Testis (tissue), 3 donors: ENCODE data around the gene HSPA5. TPM values are rescaled to one million over a fixed set of nuclear protein-coding genes. Genes with fewer than 3 reads are reported as not detected.

ENCODE experiments used
- DNase-seq: peaks from one replicate; pipeline ENCODE4 v3.0.0-alpha.2; 2019
- H3K27ac ChIP-seq, 2 donors: fragments of 200-600 bp; sonication (generic); one replicate each; pipeline ENCODE4 v1.5.1; 2019
- H3K27me3 ChIP-seq: fragments of 200-600 bp; sonication (generic); one replicate; pipeline ENCODE4 v1.5.1; 2019
- H3K36me3 ChIP-seq: fragments of 200-600 bp; sonication (generic); one replicate; pipeline ENCODE4 v1.5.1; 2017; ENCODE audit warnings: low read depth; ENCODE audit errors: missing control alignments
- H3K4me1 ChIP-seq: fragments of 200-600 bp; sonication (generic); one replicate; pipeline ENCODE4 v1.5.1; 2019
- H3K4me3 ChIP-seq, 2 donors: fragments of 200-600 bp; sonication (generic); one replicate each; pipeline ENCODE4 v1.5.1; 2017 to 2019
- H3K9me3 ChIP-seq: fragments of 200-600 bp; sonication (generic); one replicate; pipeline ENCODE4 v1.5.1; 2017
- POLR2A ChIP-seq: fragments of 450-650 bp; IDR thresholded peaks from one replicate; pipeline ENCODE4 v1.6.1; 2017; ENCODE audit warnings: antibody characterized with exemption, mild to moderate bottlenecking, moderate library complexity
- WGBS, 2 donors: methylation state at CpG; one replicate each; pipeline ENCODE4 v1.1.5; 2018; 5-methylcytosine and 5-hydroxymethylcytosine counted together
- intact Hi-C: fragments of 100-400 bp; cut with DNase I; formaldehyde crosslinking; loops from one replicate; pipeline ENCODE4 v1.15.1; 2023; ENCODE audit warnings: low total_unique reads
- polyA plus RNA-seq: library from polyadenylated mRNA; stranded (reverse); fragments of 350-450 nt; fragmentation: Illumina TruSeq; extraction: RNeasy Lipid Tissue Mini Kit (QIAGEN cat#74804); gene quantifications from one replicate; pipeline ENCODE4 v1.2.3, GENCODE V29; 2014; ENCODE audit warnings: low read depth, low replicate concordance; ENCODE audit not compliant: insufficient read depth
- total RNA-seq, 2 donors: library from RNA; depleted of rRNA; stranded (reverse); fragments of >200 nt; gene quantifications; one replicate each; pipeline ENCODE4 v1.2.3, GENCODE V29; 2016
- TF ChIP-seq, protein P1 (sequence below), 3 experiments: fragments of 450-650 bp in 2 of 3; fragments of 200-600 bp in 1 of 3; sonication (generic) in 1 of 3; IDR thresholded peaks; one replicate each; pipeline ENCODE4 v1.5.1; 2016 to 2019; ENCODE audit warnings: antibody characterized with exemption in 3 of 3, mild to moderate bottlenecking in 2 of 3, moderate library complexity in 1 of 3

HSPA5 gene
- total and polyA plus RNA-seq, 3 donors from 2014 or later = 183 to 331 (median 190) TPM

DNA sequence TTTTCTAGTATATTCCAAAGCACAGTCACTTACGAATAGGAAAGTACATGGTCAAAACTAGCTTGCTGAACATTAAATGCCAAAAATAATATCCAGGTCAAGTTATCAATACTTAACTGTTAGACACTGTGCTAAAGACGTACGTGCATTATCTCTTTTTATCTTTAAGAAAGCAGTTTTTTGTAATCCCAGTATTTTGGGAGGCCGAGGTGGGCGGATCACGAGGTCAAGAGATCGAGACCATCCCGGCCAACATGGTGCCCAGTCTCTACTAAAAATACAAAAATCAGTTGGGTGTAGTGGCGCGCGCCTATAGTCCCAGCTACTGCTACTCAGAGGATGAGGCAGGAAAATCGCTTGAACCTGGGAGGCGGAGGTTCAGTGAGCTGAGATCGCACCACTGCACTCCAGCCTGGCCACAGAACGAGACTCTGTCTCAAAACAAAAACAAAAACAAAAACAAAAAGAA lies 2.7 kb upstream of the HSPA5 start:
- H3K36me3 ChIP-seq = no peaks in the 10 kb centered on the region
- TF ChIP-seq, protein P1, sequence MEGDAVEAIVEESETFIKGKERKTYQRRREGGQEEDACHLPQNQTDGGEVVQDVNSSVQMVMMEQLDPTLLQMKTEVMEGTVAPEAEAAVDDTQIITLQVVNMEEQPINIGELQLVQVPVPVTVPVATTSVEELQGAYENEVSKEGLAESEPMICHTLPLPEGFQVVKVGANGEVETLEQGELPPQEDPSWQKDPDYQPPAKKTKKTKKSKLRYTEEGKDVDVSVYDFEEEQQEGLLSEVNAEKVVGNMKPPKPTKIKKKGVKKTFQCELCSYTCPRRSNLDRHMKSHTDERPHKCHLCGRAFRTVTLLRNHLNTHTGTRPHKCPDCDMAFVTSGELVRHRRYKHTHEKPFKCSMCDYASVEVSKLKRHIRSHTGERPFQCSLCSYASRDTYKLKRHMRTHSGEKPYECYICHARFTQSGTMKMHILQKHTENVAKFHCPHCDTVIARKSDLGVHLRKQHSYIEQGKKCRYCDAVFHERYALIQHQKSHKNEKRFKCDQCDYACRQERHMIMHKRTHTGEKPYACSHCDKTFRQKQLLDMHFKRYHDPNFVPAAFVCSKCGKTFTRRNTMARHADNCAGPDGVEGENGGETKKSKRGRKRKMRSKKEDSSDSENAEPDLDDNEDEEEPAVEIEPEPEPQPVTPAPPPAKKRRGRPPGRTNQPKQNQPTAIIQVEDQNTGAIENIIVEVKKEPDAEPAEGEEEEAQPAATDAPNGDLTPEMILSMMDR (IDR thresholded peaks at IDR 0.05) = no peak
- no peak for TF ChIP-seq POLR2A
- H3K27ac ChIP-seq = no peak overlapping the region
- H3K4me1 ChIP-seq = peaks cover 14% of the 10 kb centered on the region
- H3K27me3 ChIP-seq = no peaks in the 10 kb centered on the region
- intact Hi-C loops = loop anchor here (10.0 kb wide), 1 partner anchor 379 kb away; the partner anchor contains the start of genes ARPC5L and RPL35
- 78 to 81% methylated on average over 15 of the region's 15 CpGs for WGBS, 2 donors
- no peak for DNase-seq
- H3K9me3 ChIP-seq = no peaks in the 10 kb centered on the region
- no peak overlapping the region for H3K4me3 ChIP-seq

DNA sequence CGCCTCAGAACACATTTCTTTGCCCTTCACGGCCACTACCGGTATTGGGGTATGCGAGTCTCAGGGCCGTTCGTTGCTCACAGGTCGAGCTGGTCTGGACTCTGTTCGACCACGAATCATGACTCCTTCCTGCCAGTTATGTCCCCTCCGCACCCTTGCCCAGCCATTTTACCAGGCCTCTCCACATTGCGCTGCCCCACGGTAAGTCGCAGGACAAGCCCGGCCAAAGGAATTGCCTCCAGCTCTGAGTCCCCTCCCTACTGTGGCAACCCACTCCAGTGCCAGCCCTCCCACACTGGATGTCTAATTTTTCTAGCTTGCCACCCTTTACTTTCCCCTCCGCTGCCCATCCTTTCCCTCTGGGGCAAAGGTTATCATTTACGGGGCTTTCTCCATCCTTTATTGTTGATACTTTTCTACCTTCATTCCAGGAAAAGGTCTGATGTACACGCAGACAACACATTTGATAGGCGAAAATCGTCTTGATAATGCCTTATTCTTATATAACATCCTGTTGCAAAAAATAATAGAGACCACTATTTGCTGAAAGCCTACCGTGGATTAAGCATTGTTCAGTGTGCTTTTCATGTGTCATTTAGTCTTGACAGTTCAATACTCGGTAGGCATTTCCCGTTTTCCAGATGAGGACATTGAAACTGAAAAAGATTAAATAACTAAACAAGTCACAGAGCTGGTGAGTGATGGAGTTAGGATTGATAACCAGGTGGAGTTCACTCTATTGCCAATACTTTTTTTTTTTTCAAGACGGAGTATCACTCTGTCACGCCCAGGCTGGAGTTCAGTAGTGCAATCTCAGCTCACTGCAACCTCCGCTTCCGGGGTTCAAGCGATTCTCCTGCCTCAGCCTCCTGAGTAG lies 958 bp upstream of the HSPA5 start:
- Histone ChIP-seq H3K27ac (peak overlapping the region; percentile 83 to 93), H3K4me3 (peak overlapping the region; percentile 79 to 82), H3K9me3 (no peaks in the 10 kb centered on the region), H3K27me3 (no peaks in the 10 kb centered on the region), H3K36me3 (no peaks in the 10 kb centered on the region), H3K4me1 (peaks cover 31% of the 10 kb centered on the region)
- 17 to 19% methylated on average over 27 of the region's 27 CpGs for WGBS, 2 donors
- peak; percentile 45 for DNase-seq
- TF ChIP-seq POLR2A = no peak
- TF ChIP-seq, protein P1 (IDR thresholded peaks at IDR 0.05) = no peak
- intact Hi-C loops = loop anchor here (10.0 kb wide), 1 partner anchor 377 kb away; the partner anchor contains the start of genes ARPC5L and RPL35

DNA sequence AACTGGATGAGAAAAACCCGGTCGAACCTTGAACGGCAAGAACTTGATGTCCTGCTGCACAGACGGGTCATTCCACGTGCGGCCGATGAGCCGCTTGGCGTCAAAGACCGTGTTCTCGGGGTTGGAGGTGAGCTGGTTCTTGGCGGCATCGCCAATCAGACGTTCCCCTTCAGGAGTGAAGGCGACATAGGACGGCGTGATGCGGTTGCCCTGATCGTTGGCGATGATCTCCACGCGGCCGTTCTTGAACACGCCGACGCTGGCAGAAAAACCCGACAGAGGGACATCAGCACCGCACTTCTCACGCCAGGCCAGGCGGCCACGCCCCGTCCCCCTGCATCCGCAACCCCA lies 519 bp downstream of the HSPA5 start:
- intact Hi-C loops = loop anchor here (10.0 kb wide), 1 partner anchor 376 kb away; the partner anchor contains the start of genes ARPC5L and RPL35
- H3K9me3 ChIP-seq = no peaks in the 10 kb centered on the region
- H3K27me3 ChIP-seq = no peaks in the 10 kb centered on the region
- peaks cover 34% of the 10 kb centered on the region for H3K4me1 ChIP-seq
- peak overlapping the region; percentile 80 to 82 for H3K4me3 ChIP-seq
- TF ChIP-seq POLR2A = no peak
- TF ChIP-seq, protein P1 (IDR thresholded peaks at IDR 0.05) = no peak
- WGBS, 2 donors = 0 to 1% methylated on average over 20 to 33 of the region's 33 CpGs
- peak overlapping the region; percentile 60 to 87 for H3K27ac ChIP-seq
- DNase-seq = peak; percentile 46
- peaks cover 3% of the 10 kb centered on the region for H3K36me3 ChIP-seq

DNA sequence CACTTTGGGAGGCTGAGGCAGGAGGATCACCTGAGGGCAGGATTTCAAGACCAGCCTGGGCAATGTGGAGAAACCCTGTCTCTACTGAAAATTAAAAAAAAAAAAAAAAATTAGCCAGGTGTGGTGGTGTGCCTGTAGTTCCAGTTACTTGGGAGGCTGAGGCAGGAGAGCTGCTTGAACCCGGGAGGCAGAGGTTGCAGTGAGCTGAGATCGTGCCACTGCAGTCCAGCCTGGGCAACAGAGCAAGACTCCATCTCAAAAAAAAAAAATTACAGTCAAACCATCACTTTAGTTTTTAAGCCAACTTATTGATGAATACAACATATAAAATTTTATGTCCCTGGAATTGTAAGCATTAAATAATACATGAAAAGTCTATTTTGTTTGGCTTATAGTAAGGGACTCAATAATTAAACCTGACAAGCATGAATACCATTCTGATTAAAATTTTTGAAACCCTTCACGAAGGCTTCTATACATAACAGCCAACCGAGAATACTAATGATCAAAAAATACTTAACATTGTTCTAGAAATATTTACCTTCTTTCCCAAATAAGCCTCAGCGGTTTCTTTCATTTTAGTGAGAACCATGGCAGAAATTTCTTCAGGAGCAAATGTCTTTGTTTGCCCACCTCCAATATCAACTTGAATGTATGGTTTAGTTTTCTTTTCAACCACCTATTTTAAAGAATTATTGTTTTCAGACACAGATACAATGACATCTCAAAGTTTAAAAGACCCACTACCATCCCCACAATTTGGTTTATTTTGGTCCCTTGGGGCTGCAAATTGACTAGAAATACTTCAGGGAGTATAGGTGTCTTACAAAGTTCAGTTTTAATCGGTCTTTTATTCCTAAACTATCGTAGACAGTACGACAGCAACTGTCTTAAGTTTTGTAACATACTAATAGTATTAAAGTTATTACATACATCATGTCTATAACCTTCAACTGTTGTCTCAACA lies 1.2 kb downstream of the HSPA5 start:
- peaks cover 4% of the 10 kb centered on the region for H3K36me3 ChIP-seq
- peak overlapping the region; percentile 60 to 87 for H3K27ac ChIP-seq
- intact Hi-C loops = loop anchor here (10.0 kb wide), 1 partner anchor 375 kb away; the partner anchor contains the start of genes ARPC5L and RPL35
- DNase-seq = no peak
- peak overlapping the region; percentile 80 to 82 for H3K4me3 ChIP-seq
- no peaks in the 10 kb centered on the region for H3K9me3 ChIP-seq
- no peaks in the 10 kb centered on the region for H3K27me3 ChIP-seq
- TF ChIP-seq POLR2A = no peak
- TF ChIP-seq, protein P1 (IDR thresholded peaks at IDR 0.05) = no peak
- WGBS, 2 donors = 28 to 29% methylated on average over 8 of the region's 8 CpGs
- H3K4me1 ChIP-seq = peaks cover 34% of the 10 kb centered on the region
